GM12875 (cell line): Measurements from ENCODE around the gene RSBN1L.

ENCODE experiments used
- H3K4me3 ChIP-seq: one replicate; pipeline ENCODE4 v1.5.1; 2011; ENCODE audit warnings: low read depth, low read length, control low read depth
- CTCF ChIP-seq: IDR thresholded peaks from 2 replicates; pipeline ENCODE4 v1.5.1; 2011; ENCODE audit warnings: low read depth, mild to moderate bottlenecking, control low read depth, inconsistent platforms, low read length, moderate library complexity, borderline replicate concordance; ENCODE audit not compliant: insufficient read depth

The RSBN1L gene

GRCh38 chr7:77655836-77656455 is 40.3 kb upstream of the RSBN1L start:
- no peak overlapping the region for H3K4me3 ChIP-seq
- no peak for TF ChIP-seq CTCF

GRCh38 chr7:77657427-77658224 is 38.6 kb upstream of the RSBN1L start:
- TF ChIP-seq CTCF = peak; percentile 22; the same call in 1 of the 2 replicates

GRCh38 chr7:77658928-77659327 is 37.3 kb upstream of the RSBN1L start:
- TF ChIP-seq CTCF = no peak
- no peak overlapping the region for H3K4me3 ChIP-seq

More at GRCh38 chr7:77657427-77658224, 38.6 kb upstream of the RSBN1L start:
- no peak overlapping the region for H3K4me3 ChIP-seq

GRCh38 chr7:77661816-77662215 is 34.4 kb upstream of the RSBN1L start:
- TF ChIP-seq CTCF = no peak
- H3K4me3 ChIP-seq = no peak overlapping the region

GRCh38 chr7:77662869-77663268 is 33.4 kb upstream of the RSBN1L start:
- H3K4me3 ChIP-seq = no peak overlapping the region
- TF ChIP-seq CTCF = no peak

GRCh38 chr7:77664715-77665114 is 31.5 kb upstream of the RSBN1L start:
- no peak for TF ChIP-seq CTCF

GRCh38 chr7:77665161-77665560 is 31.1 kb upstream of the RSBN1L start:
- TF ChIP-seq CTCF = no peak
- H3K4me3 ChIP-seq = no peak overlapping the region

More at GRCh38 chr7:77664715-77665114, 31.5 kb upstream of the RSBN1L start:
- H3K4me3 ChIP-seq = no peak overlapping the region
